GM10266 (cell line): ENCODE measurements around the gene CCAR1.
"Not testable (repeated sequence)": the region's sequence is repeated elsewhere in the genome, so short reads cannot be mapped to it uniquely, and the experiment has no call there.

ENCODE experiments used
- DNase-seq: peaks from one replicate; pipeline ENCODE4 v3.0.0; 2012; ENCODE audit errors: extremely low spot score
- TF ChIP-seq, protein P1 (sequence below): IDR thresholded peaks from 2 replicates; pipeline ENCODE4 v1.5.1; 2012; ENCODE audit warnings: mild to moderate bottlenecking, low read depth; ENCODE audit not compliant: control insufficient read depth, insufficient read depth; ENCODE audit errors: missing control alignments

Gene CCAR1

GRCh38 chr10:68800211-68800610 lies 79.2 kb downstream of the CCAR1 start:
- DNase-seq, result no peak
- TF ChIP-seq, protein P1, sequence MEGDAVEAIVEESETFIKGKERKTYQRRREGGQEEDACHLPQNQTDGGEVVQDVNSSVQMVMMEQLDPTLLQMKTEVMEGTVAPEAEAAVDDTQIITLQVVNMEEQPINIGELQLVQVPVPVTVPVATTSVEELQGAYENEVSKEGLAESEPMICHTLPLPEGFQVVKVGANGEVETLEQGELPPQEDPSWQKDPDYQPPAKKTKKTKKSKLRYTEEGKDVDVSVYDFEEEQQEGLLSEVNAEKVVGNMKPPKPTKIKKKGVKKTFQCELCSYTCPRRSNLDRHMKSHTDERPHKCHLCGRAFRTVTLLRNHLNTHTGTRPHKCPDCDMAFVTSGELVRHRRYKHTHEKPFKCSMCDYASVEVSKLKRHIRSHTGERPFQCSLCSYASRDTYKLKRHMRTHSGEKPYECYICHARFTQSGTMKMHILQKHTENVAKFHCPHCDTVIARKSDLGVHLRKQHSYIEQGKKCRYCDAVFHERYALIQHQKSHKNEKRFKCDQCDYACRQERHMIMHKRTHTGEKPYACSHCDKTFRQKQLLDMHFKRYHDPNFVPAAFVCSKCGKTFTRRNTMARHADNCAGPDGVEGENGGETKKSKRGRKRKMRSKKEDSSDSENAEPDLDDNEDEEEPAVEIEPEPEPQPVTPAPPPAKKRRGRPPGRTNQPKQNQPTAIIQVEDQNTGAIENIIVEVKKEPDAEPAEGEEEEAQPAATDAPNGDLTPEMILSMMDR, result no peak

DNA sequence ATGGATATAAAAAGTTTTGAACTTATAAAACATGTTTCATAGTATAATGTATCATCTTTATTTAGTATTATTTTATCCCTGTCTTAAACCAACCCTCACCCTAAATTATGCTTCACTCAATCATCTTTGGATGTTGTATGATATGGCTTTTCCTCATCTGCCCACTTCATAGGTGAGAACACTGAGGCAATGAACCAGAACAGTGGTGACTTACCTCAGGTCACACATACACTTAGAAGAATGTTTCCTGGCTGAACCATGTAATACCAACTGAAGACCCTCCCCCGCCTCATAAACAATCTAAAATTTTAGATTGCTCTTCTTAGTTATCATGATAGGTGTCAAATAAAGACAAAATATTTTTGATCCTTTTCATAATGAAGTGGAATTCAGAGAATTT lies 83.7 kb downstream of the CCAR1 start:
- TF ChIP-seq, protein P1, result no peak
- no peak for DNase-seq

GRCh38 chr10:68810830-68811229 lies 89.8 kb downstream of the CCAR1 start:
- not testable (repeated sequence) for DNase-seq

DNA sequence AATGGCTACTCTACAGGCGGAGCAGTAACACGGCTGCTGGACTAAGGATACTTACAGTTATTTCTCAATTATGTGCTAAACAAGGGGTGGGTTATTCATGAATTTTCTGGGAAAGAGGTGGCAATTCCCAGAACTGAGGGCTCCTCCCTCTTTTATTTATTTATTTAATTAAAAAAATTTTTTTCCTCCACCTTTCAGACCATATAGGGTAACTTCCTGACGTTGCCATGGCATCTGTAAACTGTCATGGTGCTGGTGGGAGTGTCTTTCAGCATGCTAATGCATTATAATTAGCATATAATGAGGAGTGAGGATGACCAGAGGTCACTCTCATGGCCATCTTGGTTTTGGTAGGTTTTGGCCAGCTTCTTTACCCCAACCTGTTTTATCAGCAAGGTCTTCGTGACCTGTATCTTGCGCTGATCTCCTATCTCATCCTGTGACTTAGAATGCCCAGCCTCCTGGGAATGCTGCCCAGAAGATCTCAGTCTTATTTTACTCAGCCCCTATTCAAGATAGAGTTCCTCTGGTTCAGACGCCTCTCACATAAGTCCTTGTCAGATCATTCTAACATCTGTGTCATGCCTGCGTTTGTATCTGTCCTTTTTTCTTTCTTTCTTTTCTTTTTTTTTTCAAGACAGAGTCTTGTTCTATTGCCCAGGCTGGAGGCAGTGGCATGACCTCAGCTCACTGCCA lies 90.4 kb downstream of the CCAR1 start:
- DNase-seq, result no peak
- TF ChIP-seq, protein P1, result no peak

- no peak for DNase-seq
- TF ChIP-seq, protein P1, result no peak
These were observed 91.4 kb downstream of the CCAR1 start for GRCh38 chr10:68812420-68812819.

DNA sequence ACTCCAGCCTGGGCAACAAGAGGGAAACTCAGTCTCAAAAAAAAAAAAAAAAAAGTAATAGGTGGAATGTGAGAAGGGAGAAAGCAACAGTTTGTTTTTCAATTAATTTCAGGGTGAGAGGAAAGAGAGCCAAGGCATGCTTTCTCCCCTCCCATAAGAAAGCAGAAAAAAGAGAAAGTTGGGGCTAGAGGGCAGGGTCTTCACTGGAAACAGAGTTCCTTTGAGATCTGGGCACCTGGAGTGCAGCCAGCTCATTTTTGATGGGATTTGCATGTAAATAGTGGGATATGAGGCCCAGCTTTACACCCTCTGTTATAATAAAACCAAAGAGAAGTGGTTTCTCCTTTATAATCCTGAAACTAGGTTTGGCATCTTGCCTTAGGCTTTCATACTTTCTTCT lies 92.5 kb downstream of the CCAR1 start:
- TF ChIP-seq, protein P1, result no peak
- DNase-seq, result no peak

DNA sequence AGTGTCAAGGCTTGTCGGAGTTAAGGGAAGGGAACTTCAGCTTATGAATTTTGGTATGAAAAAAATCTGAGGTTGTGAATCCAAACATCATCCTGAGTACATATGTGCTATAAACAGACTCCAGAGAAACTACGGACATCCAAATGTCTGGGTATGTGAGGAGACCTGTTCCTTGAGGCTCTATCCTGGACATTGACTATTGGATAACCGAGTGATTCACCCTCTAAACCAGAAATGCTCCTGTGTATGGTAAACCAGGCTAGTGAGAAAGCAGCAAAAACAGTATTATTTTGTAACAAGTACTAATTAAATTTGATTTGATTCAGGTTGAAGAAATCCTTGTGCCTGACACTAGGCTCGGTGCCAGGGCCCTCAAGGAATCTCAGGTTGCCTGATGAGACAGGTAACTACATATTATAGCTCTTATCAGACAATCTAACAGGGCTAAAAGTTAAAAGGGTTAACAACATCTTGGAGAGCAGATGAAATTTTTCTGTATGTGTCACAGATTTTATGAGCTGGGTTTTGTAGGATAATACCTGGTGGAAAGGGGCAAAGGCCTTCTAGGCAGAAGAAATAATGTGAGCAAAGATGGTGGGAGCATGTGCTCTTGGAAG lies 95.9 kb downstream of the CCAR1 start:
- TF ChIP-seq, protein P1, result no peak

GRCh38 chr10:68820359-68820758 lies 99.3 kb downstream of the CCAR1 start:
- DNase-seq, result not testable (repeated sequence)

More for the DNA sequence above, 95.9 kb downstream of the CCAR1 start:
- no peak for DNase-seq

DNA sequence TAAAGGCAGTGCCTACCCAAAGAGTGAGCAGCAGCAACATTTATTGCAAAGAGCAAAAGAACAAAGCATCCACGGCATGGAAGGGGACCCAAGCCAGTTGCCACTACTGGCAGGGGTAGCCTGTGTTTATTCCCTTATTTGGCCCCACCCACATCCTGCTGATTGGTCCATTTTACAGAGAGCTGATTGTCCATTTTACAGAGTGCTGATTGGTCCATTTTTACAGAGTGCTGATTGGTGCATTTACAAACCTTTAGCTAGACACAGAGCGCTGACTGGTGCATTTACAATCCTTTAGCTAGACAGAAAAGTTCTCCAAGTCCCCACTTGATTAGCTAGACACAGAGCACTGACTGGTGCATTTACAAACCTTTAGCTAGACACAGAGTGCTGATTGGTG lies 101.6 kb downstream of the CCAR1 start:
- DNase-seq, result not testable (repeated sequence)
